ENCODE measurements around the gene DLL4. TPM values are rescaled to one million over a fixed set of nuclear protein-coding genes. Genes with fewer than 3 reads are reported as not detected.

The DLL4 gene
- total and polyA plus RNA-seq, 4 donors = 5.6 to 8.5 (median 6.7) TPM

DNA sequence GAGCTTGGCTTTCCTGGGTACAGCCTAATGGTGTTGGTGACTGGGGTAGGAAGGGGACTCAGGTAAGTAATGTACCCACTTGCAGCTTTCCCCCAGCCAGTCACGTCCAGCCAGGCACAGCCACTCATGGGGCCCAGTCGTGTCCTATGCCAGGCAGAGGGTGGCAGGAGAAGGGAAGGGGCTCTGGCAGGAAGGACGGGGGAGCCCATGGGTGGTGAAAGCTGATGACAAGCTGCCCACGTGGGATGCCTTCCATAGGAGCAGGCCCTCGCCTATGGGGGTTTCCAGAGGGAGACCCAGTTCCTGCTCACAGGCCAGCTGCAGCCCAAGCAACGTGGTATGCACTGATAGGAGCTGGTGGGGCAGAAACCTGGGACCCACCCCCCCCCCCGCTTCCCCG lies 34.9 kb downstream of the DLL4 start:
- no peak overlapping the region for H3K27ac ChIP-seq (ENCODE audit: low read depth, low read length)
- no peak for DNase-seq (ENCODE audit: low read depth in 4 of 6, low spot score in 6 of 6)
- no peaks in the 10 kb centered on the region for H3K9me3 ChIP-seq (ENCODE audit: control insufficient read depth, insufficient read depth, low read length)
- H3K4me1 ChIP-seq (ENCODE audit: control insufficient read depth, insufficient read depth, low read length) = peaks cover 18% of the 10 kb centered on the region
- 93% methylated on average over 5 of the region's 8 CpGs for WGBS (ENCODE audit: insufficient coverage)
- H3K36me3 ChIP-seq (ENCODE audit: control insufficient read depth, insufficient read depth, low read length) = no peaks in the 10 kb centered on the region
- H3K4me3 ChIP-seq (ENCODE audit: low read depth, low read length) = no peak overlapping the region
- no peaks in the 10 kb centered on the region for H3K27me3 ChIP-seq (ENCODE audit: control insufficient read depth, insufficient read depth, low read length)

DNA sequence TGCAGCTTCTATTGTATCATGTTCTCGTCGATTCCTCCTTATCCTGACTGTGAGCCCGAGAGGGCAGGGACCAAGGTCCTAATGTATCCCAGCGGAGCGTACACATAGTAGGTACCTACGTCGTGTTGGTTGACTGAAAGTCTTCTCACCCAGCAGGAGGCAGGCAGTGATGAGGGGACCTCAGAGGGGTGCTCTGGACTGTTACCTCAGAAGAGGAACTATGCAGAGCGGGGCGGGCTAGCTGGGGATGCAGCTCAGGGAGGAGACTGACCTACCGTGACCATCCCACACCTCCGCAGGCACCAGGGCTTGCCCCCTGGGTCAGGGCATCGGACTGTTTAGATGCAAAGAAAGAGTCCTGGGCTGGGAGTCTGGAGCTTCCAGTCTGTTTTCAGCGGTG lies 35.5 kb downstream of the DLL4 start:
- H3K9me3 ChIP-seq (ENCODE audit: control insufficient read depth, insufficient read depth, low read length) = no peaks in the 10 kb centered on the region
- H3K27me3 ChIP-seq (ENCODE audit: control insufficient read depth, insufficient read depth, low read length) = no peaks in the 10 kb centered on the region
- WGBS (ENCODE audit: insufficient coverage) = 83% methylated on average over 11 of the region's 13 CpGs
- H3K27ac ChIP-seq (ENCODE audit: low read depth, low read length) = no peak overlapping the region
- H3K36me3 ChIP-seq (ENCODE audit: control insufficient read depth, insufficient read depth, low read length) = no peaks in the 10 kb centered on the region
- peaks cover 15% of the 10 kb centered on the region for H3K4me1 ChIP-seq (ENCODE audit: control insufficient read depth, insufficient read depth, low read length)
- H3K4me3 ChIP-seq (ENCODE audit: low read depth, low read length) = no peak overlapping the region
- DNase-seq (ENCODE audit: low read depth in 4 of 6, low spot score in 6 of 6) = no peak

DNA sequence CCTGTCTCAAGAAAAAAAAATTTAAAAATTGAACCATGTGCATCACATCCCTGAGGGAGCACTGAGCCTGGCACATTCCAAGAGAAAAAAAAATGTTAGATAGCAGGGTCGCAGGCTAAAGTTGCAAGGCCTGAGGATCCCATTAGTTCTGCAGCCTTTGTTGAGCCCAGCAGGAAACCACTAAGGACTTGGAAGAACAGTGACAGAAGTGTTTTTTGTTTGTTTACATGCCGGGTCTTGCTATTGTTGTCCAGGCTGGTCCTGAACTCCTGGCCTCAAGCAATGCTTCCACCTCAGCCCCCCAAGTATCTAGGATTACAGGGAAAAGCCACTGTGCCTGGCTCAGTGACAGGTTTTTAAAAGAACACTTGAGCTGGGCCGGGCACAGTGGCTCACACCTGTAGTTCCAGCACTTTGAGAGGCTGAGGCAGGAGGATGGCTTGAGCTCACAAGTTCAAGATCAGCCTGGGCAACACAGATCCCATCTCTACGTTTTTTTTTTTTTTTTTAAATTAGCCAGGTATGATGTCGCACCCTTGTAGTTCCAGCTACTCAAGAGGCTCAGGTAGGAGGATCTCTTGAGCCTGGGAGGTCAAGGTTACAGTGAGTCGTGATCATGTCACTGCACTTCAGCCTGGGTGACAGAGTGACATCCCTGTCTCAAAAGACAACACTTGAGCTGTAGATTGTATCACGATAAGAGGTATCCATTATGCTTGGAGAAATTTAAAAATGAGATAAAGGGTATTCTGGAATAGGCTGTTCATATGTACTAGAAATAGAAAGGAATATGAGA lies 39.3 kb downstream of the DLL4 start:
- H3K36me3 ChIP-seq (ENCODE audit: control insufficient read depth, insufficient read depth, low read length) = no peaks in the 10 kb centered on the region
- no peak overlapping the region for H3K4me3 ChIP-seq (ENCODE audit: low read depth, low read length)
- H3K9me3 ChIP-seq (ENCODE audit: control insufficient read depth, insufficient read depth, low read length) = no peaks in the 10 kb centered on the region
- H3K27me3 ChIP-seq (ENCODE audit: control insufficient read depth, insufficient read depth, low read length) = no peaks in the 10 kb centered on the region
- H3K4me1 ChIP-seq (ENCODE audit: control insufficient read depth, insufficient read depth, low read length) = peaks cover 8% of the 10 kb centered on the region
- no peak for DNase-seq (ENCODE audit: low read depth in 4 of 6, low spot score in 6 of 6)
- H3K27ac ChIP-seq (ENCODE audit: low read depth, low read length) = no peak overlapping the region
- WGBS (ENCODE audit: insufficient coverage) = 66% methylated on average over 3 of the region's 7 CpGs

DNA sequence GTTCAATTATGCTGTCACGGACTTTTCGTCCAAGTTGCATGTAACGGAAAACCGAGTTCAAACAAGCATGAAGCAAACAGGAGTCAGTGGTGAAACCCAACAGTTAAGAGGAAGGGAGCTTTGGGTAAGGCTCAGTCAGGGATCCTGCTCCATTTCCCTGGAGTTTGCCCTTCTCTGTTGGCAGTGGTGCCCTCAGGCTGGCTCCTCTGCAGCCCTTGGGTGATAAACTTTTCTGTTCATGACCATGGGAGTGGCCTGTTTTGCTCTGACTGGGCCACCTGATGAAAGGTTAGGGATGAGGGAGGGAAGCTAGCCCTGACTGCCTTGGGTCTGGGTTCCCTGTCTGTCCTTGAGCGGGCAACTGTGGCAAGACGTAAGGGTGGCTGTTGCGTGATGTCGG lies 40.2 kb downstream of the DLL4 start:
- 96% methylated on average over 6 of the region's 8 CpGs for WGBS (ENCODE audit: insufficient coverage)
- DNase-seq (ENCODE audit: low read depth in 4 of 6, low spot score in 6 of 6) = no peak
- Histone ChIP-seq H3K27ac (ENCODE audit: low read depth, low read length) (no peak overlapping the region), H3K4me1 (ENCODE audit: control insufficient read depth, insufficient read depth, low read length) (peaks cover 8% of the 10 kb centered on the region), H3K9me3 (ENCODE audit: control insufficient read depth, insufficient read depth, low read length) (no peaks in the 10 kb centered on the region), H3K36me3 (ENCODE audit: control insufficient read depth, insufficient read depth, low read length) (no peaks in the 10 kb centered on the region), H3K27me3 (ENCODE audit: control insufficient read depth, insufficient read depth, low read length) (no peaks in the 10 kb centered on the region), H3K4me3 (ENCODE audit: low read depth, low read length) (no peak overlapping the region)

DNA sequence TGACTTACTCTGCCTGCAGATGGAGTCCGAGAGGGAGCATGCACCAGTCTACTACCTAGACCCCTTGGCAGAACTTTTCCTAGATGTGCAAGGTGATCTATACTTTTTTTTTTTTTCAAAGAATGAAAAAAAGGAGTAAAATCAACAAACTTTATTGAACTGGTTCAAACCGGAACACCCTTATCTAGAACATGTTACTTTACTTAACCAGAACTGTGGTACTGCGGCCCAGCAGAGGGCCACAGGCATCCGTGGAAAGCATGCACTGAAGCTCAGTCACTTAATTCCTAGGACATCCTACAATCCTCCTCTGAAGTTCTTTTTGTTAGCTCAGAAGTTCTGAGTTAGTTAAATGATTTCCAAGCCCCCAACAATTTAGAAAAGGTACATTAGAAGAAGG lies 45.7 kb downstream of the DLL4 start:
- no peaks in the 10 kb centered on the region for H3K27me3 ChIP-seq (ENCODE audit: control insufficient read depth, insufficient read depth, low read length)
- H3K36me3 ChIP-seq (ENCODE audit: control insufficient read depth, insufficient read depth, low read length) = peaks cover 31% of the 10 kb centered on the region
- no peak for DNase-seq (ENCODE audit: low read depth in 4 of 6, low spot score in 6 of 6)
- no peaks in the 10 kb centered on the region for H3K9me3 ChIP-seq (ENCODE audit: control insufficient read depth, insufficient read depth, low read length)
- no peak overlapping the region for H3K27ac ChIP-seq (ENCODE audit: low read depth, low read length)
- WGBS (ENCODE audit: insufficient coverage) = 100% methylated on average over 1 of the region's 4 CpGs
- H3K4me3 ChIP-seq (ENCODE audit: low read depth, low read length) = no peak overlapping the region
- H3K4me1 ChIP-seq (ENCODE audit: control insufficient read depth, insufficient read depth, low read length) = no peaks in the 10 kb centered on the region

DNA sequence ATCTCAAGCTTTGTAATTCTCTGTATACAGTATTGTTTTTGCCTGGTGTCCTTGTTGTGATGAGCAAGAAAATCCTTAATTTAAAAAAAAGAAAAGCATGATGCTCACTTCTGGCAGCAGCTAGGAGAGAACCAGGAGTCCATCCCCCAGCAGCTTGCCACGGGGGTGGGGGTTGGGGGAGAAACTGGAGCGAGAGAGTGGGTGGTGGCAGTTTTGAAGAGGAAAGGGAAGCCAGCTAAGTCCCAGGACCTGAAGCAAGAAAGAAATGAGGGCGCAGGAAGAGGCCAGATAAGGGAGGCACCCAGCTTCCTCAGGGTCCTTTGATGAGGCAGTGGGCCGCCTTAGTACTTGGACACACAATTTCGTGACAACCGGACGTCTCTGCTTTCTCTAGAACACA lies 47.7 kb downstream of the DLL4 start:
- no peak overlapping the region for H3K27ac ChIP-seq (ENCODE audit: low read depth, low read length)
- no peaks in the 10 kb centered on the region for H3K9me3 ChIP-seq (ENCODE audit: control insufficient read depth, insufficient read depth, low read length)
- H3K4me3 ChIP-seq (ENCODE audit: low read depth, low read length) = no peak overlapping the region
- H3K36me3 ChIP-seq (ENCODE audit: control insufficient read depth, insufficient read depth, low read length) = peaks cover 47% of the 10 kb centered on the region
- no peaks in the 10 kb centered on the region for H3K27me3 ChIP-seq (ENCODE audit: control insufficient read depth, insufficient read depth, low read length)
- no peak for DNase-seq (ENCODE audit: low read depth in 4 of 6, low spot score in 6 of 6)
- H3K4me1 ChIP-seq (ENCODE audit: control insufficient read depth, insufficient read depth, low read length) = no peaks in the 10 kb centered on the region
- 84% methylated on average over 7 of the region's 7 CpGs for WGBS (ENCODE audit: insufficient coverage)

DNA sequence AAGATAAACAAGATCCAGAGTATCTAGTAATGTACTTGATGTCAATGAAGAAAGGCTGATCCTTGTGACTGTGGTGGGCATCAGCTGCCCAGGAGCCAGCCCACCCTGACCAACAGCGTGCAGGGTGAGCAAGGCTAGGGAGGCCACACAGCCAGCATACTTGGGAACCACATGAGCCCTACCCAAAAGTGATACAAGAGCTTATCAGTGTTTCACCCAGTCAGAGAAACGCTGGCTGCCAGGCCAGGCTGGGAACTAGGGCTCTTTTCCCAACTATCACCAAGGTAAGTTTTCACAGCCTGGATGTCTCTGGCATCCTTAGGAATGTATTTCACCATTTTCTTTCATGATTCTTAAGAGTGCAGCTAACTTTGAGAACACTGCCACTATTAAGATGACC lies 49.0 kb downstream of the DLL4 start:
- Histone ChIP-seq H3K9me3 (ENCODE audit: control insufficient read depth, insufficient read depth, low read length) (no peaks in the 10 kb centered on the region), H3K27ac (ENCODE audit: low read depth, low read length) (no peak overlapping the region), H3K36me3 (ENCODE audit: control insufficient read depth, insufficient read depth, low read length) (peaks cover 57% of the 10 kb centered on the region), H3K4me3 (ENCODE audit: low read depth, low read length) (no peak overlapping the region), H3K27me3 (ENCODE audit: control insufficient read depth, insufficient read depth, low read length) (no peaks in the 10 kb centered on the region), H3K4me1 (ENCODE audit: control insufficient read depth, insufficient read depth, low read length) (no peaks in the 10 kb centered on the region)
- no peak for DNase-seq (ENCODE audit: low read depth in 4 of 6, low spot score in 6 of 6)
- WGBS (ENCODE audit: insufficient coverage) = 94% methylated on average over 2 of the region's 2 CpGs

DNA sequence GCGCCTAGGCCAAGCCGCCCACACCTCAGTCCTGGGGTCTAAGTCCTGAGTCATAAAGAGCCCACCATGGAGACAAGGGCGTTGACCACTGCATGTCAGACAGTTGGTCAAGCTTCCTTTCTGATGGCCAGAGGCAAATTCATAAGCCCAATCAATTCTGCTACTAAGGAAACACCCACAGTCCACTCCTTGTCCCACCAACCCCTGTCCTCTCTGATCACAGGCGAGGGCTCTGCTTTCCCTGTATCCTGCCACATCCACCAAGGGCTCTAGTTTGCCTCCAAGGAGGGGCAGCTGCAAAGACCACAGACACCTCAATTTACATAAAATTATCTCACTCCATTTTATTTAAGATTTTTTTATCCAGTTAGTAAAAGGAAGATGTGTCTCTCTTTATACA lies 49.4 kb downstream of the DLL4 start:
- DNase-seq (ENCODE audit: low read depth in 4 of 6, low spot score in 6 of 6) = no peak

DNA sequence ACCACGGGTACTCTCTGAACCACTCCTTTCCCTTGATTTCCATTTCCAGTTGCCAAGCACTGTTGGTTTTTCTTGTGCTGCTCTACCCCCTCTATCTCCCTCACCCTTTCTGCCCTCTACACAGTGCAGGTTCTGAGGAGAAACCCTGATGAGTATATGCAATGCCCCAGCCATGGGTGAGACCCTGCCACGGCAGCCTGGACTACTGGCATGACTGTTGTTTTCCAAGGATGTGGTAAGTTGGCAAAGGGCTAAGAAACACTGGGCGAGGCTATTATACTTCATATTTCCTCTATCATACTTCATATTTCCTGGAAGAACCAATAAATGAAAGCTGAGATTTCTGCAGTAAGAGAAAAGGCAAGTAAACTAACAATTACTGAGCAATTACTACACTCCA lies 52.0 kb downstream of the DLL4 start:
- no peak overlapping the region for H3K27ac ChIP-seq (ENCODE audit: low read depth, low read length)
- WGBS (ENCODE audit: insufficient coverage) = no CpG with 5 or more reads among the region's 3 CpGs
- H3K4me3 ChIP-seq (ENCODE audit: low read depth, low read length) = no peak overlapping the region
- peaks cover 83% of the 10 kb centered on the region for H3K36me3 ChIP-seq (ENCODE audit: control insufficient read depth, insufficient read depth, low read length)
- H3K9me3 ChIP-seq (ENCODE audit: control insufficient read depth, insufficient read depth, low read length) = no peaks in the 10 kb centered on the region
- no peaks in the 10 kb centered on the region for H3K4me1 ChIP-seq (ENCODE audit: control insufficient read depth, insufficient read depth, low read length)
- no peaks in the 10 kb centered on the region for H3K27me3 ChIP-seq (ENCODE audit: control insufficient read depth, insufficient read depth, low read length)
- DNase-seq (ENCODE audit: low read depth in 4 of 6, low spot score in 6 of 6) = no peak

More for the DNA sequence above, 49.4 kb downstream of the DLL4 start:
- WGBS (ENCODE audit: insufficient coverage) = 95% methylated on average over 4 of the region's 4 CpGs
- Histone ChIP-seq H3K4me1 (ENCODE audit: control insufficient read depth, insufficient read depth, low read length) (no peaks in the 10 kb centered on the region), H3K9me3 (ENCODE audit: control insufficient read depth, insufficient read depth, low read length) (no peaks in the 10 kb centered on the region), H3K27ac (ENCODE audit: low read depth, low read length) (no peak overlapping the region), H3K4me3 (ENCODE audit: low read depth, low read length) (no peak overlapping the region), H3K36me3 (ENCODE audit: control insufficient read depth, insufficient read depth, low read length) (peaks cover 61% of the 10 kb centered on the region), H3K27me3 (ENCODE audit: control insufficient read depth, insufficient read depth, low read length) (no peaks in the 10 kb centered on the region)

DNA sequence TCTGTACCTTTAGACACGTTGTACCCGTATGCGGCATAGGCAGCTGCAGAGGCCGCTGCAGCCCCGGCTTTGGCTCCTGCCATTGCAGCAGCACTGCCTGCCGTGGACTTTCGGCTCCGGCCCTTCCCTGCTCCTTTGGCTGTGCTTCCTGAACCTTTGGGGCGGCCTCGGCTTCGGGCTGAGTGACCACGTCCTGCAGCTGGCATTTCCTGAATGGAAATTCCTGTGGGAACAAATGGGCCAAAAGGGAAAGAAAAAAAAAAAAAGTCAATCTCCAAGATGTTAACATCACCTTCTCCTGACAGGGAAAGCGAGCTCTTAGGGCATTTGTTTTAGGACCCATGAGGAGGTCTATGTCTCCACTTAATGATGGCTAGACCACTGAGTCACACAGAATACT lies 53.7 kb downstream of the DLL4 start:
- Histone ChIP-seq H3K4me3 (ENCODE audit: low read depth, low read length) (no peak overlapping the region), H3K27ac (ENCODE audit: low read depth, low read length) (no peak overlapping the region), H3K36me3 (ENCODE audit: control insufficient read depth, insufficient read depth, low read length) (peaks cover 83% of the 10 kb centered on the region), H3K9me3 (ENCODE audit: control insufficient read depth, insufficient read depth, low read length) (no peaks in the 10 kb centered on the region), H3K27me3 (ENCODE audit: control insufficient read depth, insufficient read depth, low read length) (no peaks in the 10 kb centered on the region), H3K4me1 (ENCODE audit: control insufficient read depth, insufficient read depth, low read length) (no peaks in the 10 kb centered on the region)
- WGBS (ENCODE audit: insufficient coverage) = 91% methylated on average over 13 of the region's 13 CpGs
- DNase-seq (ENCODE audit: low read depth in 4 of 6, low spot score in 6 of 6) = no peak
